DOHH2 (cell line): ENCODE results near the gene RMC1.

Experiments
- CTCF ChIP-seq: fragments of 200-600 bp; sonication (generic); IDR thresholded peaks from one replicate; pipeline ENCODE4 v1.5.1; 2014; ENCODE audit warnings: antibody characterized with exemption, mild to moderate bottlenecking, low read depth, low read length; ENCODE audit not compliant: poor library complexity, severe bottlenecking
- EZH2phosphoT487 ChIP-seq: fragments of 200-600 bp; sonication (generic); IDR thresholded peaks from 2 replicates; pipeline ENCODE4 v1.6.1; 2017; ENCODE audit warnings: borderline replicate concordance, mild to moderate bottlenecking, antibody characterized with exemption, low read length, moderate library complexity, mixed read lengths

DNA sequence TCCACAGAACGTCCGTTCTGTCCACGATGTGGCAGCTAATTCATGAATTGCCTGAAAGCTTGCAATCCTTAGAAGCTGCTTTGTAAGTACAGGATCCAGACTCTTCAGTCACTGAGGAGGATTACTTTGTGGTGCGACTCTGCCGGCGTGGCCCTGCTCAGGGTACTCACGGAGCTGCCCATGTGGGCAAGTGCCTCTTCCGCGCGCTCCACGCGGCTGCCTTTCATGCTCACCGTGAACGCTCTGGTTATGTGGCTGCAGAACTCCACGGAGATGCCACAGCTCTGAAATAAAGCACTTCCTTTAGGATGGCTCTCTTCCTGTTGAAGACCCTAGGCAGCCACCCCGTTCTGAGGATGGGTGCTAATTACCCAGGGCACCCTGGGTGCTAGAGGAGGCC lies 31.0 kb downstream of the RMC1 start:
- TF ChIP-seq CTCF (no peak), EZH2phosphoT487 (no peak)
